Measurements from ENCODE around the gene RNU7-1.

RNU7-1 gene

GRCh38 chr12:6938353-6939190 lies 5.0 kb upstream of the RNU7-1 start:
- DNase-seq (ENCODE audit: low read depth), result no peak

DNA sequence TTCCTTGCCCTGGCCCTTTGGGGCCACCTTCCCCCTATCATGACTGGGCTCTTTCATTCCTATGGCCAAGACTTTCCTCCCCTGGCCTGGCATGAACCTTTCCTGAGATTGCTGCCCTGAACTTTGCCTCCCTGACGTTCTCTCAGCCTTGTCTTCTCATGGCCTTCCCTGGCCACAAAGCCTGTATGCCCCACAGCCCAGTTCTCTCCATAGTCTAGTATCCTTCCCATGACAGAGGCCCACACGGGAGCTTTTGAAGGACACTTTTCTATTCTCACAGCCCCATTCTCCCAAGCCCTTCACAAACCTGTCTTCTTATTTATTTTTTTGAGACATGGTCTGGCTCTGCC lies 4.5 kb upstream of the RNU7-1 start:
- DNase-seq (ENCODE audit: low read depth), result no peak

DNA sequence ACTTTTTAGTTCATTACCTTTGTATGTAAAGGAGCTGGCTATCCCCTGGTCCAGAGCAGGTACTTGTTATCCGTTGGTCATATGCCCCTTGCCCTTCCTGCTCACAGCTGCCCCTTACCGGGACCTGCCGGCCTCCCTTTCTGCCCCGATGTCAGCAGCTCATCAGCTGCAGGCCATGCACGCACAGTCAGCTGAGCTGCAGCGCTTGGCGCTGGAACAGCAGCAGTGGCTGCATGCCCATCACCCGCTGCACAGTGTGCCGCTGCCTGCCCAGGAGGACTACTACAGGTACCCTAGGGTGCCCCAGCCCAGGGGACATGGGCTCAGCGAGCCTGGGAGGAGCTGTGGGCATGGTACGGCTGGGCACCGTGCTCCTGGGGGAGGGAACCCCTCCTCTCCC lies 2.3 kb upstream of the RNU7-1 start:
- no peak for DNase-seq (ENCODE audit: low read depth)

- no peak for DNase-seq (ENCODE audit: low read depth)
Measured at GRCh38 chr12:6941782-6942181, 1.8 kb upstream of the RNU7-1 start.

DNA sequence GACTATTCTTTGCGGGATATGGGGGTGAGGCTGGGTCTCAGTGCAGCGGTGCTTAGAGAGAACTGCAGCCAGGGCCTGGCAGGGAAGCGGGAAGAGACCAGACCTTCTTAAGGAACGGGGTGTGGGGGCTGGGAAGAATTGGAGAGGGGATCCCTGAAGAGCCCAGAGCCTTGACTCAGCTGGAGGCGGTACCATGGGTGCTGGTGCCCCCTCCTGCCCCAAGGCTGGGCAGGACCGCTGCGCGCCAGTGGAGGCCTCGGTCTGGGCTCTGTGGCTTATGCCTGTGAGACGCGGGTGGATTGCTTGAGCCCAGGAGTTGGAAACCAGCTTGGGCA lies 1.3 kb upstream of the RNU7-1 start:
- no peak for DNase-seq (ENCODE audit: low read depth)

GRCh38 chr12:6943389-6943721 lies 261 bp upstream of the RNU7-1 start:
- DNase-seq (ENCODE audit: low read depth), result peak; percentile 79

DNA sequence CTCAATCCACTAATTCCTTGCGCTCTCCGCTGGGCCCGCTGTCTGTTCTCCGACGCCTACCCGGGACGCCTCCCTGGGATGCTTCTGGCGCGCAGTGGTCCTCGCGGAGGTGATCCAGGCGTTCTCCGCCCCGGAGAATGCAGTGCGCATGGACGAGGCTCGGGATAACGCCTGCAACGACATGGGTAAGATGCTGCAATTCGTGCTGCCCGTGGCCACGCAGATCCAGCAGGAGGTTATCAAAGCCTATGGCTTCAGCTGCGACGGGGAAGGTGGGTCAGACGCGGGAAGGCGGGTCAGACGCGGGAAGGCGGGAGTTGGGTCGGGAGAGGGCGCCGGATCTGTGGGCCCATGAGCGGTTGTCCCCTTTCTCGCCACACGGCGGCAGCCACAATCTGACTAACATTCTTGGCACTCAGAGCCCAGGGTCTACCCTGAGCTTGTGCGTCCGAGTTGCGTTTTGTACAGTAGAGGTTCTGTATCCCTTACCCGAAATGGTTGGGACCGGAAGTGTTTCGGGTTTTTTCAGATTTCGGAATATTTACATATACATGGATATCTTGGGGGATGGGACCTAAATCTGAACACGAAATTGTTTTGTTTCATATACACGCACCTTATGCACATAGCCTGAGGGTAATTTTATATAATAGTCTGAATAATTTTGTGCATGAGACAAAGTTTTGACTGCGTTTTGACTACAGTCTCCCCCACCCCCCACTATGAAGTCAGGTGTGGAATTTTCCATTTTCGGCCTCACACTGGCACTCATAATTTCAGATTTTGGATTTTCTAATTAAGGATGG lies 968 bp downstream of the RNU7-1 start:
- DNase-seq (ENCODE audit: low read depth), result no peak

DNA sequence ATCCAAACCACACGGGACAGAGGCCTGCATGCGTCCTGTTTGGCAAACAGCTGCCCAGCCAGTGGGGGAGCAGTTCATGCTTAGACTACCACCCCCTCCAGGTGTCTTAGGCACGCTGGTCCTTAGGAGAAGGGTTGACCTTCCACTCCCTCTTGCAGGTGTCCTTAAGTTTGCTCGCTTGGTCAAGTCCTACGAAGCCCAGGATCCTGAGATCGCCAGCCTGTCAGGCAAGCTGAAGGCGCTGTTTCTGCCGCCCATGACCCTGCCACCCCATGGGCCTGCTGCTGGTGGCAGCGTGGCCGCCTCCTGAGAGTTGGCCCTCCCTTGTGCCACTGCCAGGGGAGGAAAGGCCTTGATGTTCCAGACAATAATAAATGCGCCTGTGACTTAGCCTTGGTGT lies 2.0 kb downstream of the RNU7-1 start:
- DNase-seq (ENCODE audit: low read depth), result no peak

GRCh38 chr12:6946033-6946919 lies 2.7 kb downstream of the RNU7-1 start:
- DNase-seq (ENCODE audit: low read depth), result no peak

DNA sequence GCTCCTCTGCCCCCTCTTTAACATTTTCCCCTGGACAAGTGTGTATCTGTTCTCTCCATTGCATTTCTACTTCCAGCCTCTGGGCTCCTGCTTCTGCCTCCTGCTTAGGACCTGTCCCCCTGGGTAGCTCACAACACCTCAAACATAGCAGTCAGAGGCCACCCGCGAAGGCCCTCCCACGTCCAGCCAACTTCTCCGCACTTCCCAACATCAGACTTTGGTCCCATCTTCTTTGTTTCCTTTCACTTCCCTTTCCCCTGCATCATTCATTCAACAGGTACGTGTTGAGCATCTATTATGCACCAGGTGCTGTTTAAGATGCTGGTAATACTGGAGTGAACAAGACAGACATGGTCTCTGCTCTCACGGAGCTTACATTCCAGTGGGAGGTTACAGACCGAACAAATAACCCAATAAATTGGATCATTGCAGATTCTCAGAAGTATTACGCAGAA lies 3.3 kb downstream of the RNU7-1 start:
- DNase-seq (ENCODE audit: low read depth), result no peak

GRCh38 chr12:6947615-6948014 lies 4.0 kb downstream of the RNU7-1 start:
- no peak for DNase-seq (ENCODE audit: low read depth)

DNA sequence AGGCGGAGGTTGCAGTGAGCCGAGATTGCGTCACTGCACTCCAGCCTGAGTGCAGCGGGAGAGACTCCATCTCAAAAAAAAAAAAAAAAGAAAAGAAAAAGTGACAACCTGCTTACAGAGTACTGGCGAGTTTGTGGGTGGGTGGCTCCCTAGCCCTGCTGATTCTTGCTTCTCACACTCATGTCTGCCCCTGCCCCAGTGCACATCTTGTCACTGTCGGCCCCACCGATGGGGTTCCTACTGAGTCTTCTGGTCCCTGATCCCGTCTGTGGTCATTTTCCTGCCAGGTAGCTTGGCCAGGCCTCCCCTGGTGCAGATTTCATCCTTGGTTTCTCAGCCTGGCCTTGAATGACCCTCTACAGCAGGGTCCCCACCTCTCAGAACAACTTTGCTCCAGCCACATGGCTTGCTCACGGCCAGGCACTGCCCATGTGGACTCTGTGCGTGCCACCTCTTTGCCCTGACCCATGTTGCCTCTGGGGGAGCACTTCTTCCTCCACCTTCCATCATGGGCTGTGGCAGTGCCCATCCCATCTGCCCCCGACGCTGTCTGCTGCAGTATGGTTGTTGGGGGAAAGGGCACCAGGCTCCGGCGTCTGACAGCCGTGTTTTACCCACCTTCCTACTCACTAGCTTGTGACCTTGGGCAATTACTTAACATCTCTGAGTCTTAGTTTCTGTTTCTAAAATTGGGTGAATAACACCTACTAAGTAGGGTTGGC lies 5.4 kb downstream of the RNU7-1 start:
- no peak for DNase-seq (ENCODE audit: low read depth)

DNA sequence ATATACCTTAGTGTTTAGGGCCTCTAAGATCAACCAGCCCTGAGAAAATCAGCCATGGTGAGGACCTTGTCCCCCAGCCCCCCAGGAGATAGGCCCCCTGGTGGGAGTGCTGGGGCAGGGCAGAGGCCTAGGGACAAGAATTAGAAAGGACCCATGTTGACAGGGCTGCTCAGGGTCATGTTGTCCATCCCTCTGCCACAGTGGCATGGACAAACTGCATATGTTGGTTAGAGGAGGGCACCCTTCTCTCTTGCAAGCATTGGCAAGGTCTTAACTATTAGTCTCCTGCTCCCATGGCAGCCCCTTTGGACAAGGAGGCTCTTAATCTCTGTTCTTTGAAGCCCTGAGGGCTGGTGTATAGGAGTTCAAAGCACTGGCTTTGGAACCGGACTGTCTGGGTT lies 6.8 kb downstream of the RNU7-1 start:
- DNase-seq (ENCODE audit: low read depth), result no peak

DNA sequence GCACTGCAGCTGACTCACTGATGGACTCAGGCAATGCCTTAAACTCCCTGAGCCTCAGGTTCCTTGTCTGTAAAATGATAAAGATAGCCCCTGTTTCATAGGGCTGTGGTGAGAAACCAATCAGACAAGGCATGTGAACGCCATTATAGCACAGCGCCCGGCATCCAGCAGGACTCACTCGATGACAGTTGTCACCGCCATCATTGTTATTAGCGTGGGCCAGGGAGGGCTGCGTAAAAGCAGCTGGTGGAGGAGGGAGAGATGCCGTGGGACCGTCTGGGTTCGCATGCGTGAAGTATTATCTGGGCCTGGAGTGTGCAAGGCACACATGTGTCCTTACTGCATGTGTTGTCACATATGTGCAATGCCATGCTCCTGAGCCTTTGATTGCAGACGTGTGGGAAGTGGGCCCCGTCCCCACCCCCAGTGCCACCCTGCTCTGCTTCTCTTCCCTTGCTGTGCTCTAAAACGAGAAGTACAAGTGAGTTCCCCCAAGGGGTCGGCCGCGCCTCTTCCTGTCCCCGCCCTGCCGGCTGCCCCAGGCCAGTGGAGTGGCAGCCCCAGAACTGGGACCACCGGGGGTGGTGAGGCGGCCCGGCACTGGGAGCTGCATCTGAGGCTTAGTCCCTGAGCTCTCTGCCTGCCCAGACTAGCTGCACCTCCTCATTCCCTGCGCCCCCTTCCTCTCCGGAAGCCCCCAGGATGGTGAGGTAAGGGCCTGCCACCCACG lies 7.4 kb downstream of the RNU7-1 start, which contains the start of gene PTPN6:
TSS of gene PTPN6 (plus strand) at position 546 of the 730 bp plus-strand sequence. CDS start at position 703, 157 bp downstream.
- DNase-seq (ENCODE audit: low read depth), result no peak

DNA sequence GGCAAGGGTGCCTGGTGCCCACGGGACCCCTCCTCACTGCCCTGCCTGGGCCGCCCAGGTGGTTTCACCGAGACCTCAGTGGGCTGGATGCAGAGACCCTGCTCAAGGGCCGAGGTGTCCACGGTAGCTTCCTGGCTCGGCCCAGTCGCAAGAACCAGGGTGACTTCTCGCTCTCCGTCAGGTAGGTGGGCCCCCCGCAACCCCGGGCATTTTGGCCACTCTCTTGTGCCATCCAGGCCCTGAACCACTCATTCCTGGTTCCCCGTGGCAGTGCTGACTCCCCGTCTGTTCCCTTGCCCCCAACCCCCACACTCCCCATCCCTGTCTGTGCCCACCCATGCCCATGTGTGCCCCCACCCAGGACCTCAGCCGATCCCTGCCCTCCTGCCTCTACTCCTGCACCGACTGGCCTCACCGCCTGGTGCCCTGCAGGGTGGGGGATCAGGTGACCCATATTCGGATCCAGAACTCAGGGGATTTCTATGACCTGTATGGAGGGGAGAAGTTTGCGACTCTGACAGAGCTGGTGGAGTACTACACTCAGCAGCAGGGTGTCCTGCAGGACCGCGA lies 8.0 kb downstream of the RNU7-1 start:
- DNase-seq (ENCODE audit: low read depth), result no peak

GRCh38 chr12:6952121-6952862 lies 8.7 kb downstream of the RNU7-1 start:
- DNase-seq (ENCODE audit: low read depth), result no peak

DNA sequence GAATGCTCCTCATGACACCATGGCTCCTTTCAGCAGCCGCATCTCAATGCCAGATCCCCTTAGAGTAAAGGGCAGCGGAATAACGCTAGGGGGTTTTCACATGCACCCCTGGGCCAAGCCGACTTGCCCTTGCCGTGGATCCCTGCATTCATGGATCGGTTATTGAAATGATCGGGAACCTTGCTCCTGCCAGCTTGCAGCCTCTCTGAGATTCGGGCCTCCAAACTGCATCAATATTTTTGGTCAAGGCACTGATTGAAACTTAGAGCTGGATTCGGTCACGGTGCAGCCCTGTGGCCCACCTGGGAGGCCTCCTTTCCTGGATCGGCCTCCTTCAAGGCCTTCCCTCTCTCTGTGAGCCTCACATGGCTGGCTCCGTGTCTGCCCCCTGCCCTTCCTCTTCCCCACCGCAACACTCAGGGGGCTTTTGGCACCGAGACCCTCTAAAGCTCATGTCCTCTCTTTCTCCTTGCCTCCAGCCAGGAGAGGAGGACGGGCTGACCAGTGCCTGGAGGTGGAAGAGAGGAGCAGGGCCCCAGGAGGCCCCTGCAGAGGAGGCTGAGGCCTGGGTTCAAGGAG lies 9.3 kb downstream of the RNU7-1 start:
- DNase-seq (ENCODE audit: low read depth), result no peak

GRCh38 chr12:6953442-6954315 lies 10.1 kb downstream of the RNU7-1 start:
- DNase-seq (ENCODE audit: low read depth), result no peak

Measured in non-pigmented ciliary epithelial cell (primary cell).